Smooth muscle cell (in vitro differentiated cells): Measurements from ENCODE around the gene LBX1. TPM values are rescaled to one million over a fixed set of nuclear protein-coding genes. Genes with fewer than 3 reads are reported as not detected.

Source experiments
- DNase-seq: peaks from one replicate; lab custom pipeline; 2025; ENCODE audit not compliant: unreplicated experiment; lab: John Stamatoyannopoulos, UW
- H2AFZ ChIP-seq: fragments of 200-600 bp; sonication (generic); 2 replicates; pipeline ENCODE4 v1.6.0; 2016; ENCODE audit warnings: antibody characterized with exemption, low read depth, mild to moderate bottlenecking
- H3F3A ChIP-seq: fragments of 200-600 bp; sonication (generic); 2 replicates; pipeline ENCODE4 v1.6.0; 2017; ENCODE audit warnings: antibody characterized with exemption, low read depth
- H3K27ac ChIP-seq: fragments of 200-600 bp; sonication (generic); 2 replicates; pipeline ENCODE4 v1.5.1; 2016; ENCODE audit warnings: low read depth, mild to moderate bottlenecking
- H3K27me3 ChIP-seq: fragments of 200-600 bp; sonication (generic); 2 replicates; pipeline ENCODE4 v1.6.1; 2016; ENCODE audit warnings: low read depth, mild to moderate bottlenecking
- H3K36me3 ChIP-seq: fragments of 200-600 bp; sonication (generic); 2 replicates; pipeline ENCODE4 v1.5.1; 2016; ENCODE audit warnings: low read depth
- H3K4me1 ChIP-seq: fragments of 200-600 bp; sonication (generic); 2 replicates; pipeline ENCODE4 v1.5.1; 2016; ENCODE audit warnings: low read depth
- H3K4me2 ChIP-seq: fragments of 200-600 bp; sonication (generic); 2 replicates; pipeline ENCODE4 v1.6.0; 2016; ENCODE audit warnings: mild to moderate bottlenecking
- H3K4me3 ChIP-seq: fragments of 200-600 bp; sonication (generic); 2 replicates; pipeline ENCODE4 v1.5.1; 2016; ENCODE audit warnings: mild to moderate bottlenecking
- H3K79me2 ChIP-seq: fragments of 200-600 bp; sonication (generic); 2 replicates; pipeline ENCODE4 v1.6.0; 2016; ENCODE audit warnings: low read depth, mild to moderate bottlenecking
- H3K9ac ChIP-seq: fragments of 200-600 bp; sonication (generic); 2 replicates; pipeline ENCODE4 v1.6.0; 2016; ENCODE audit warnings: low read depth
- H3K9me3 ChIP-seq: fragments of 200-600 bp; sonication (generic); replicated peaks from 2 replicates; pipeline ENCODE4 v1.5.1; 2016; ENCODE audit warnings: low read depth
- H4K20me1 ChIP-seq: fragments of 200-600 bp; sonication (generic); 2 replicates; pipeline ENCODE4 v1.6.0; 2016; ENCODE audit warnings: low read depth
- WGBS: methylation state at CpG from one replicate; pipeline ENCODE4 v1.1.7; 2016; ENCODE audit warnings: low lambda C conversion rate; 5-methylcytosine and 5-hydroxymethylcytosine counted together
- polyA plus RNA-seq: library from polyadenylated mRNA; unstranded; fragments of >200 nt; fragmentation: Nextera tagmentation; extraction: Ambion mirVana; gene quantifications from 2 replicates; pipeline ENCODE4 v1.2.1, GENCODE V29; 2016
- total RNA-seq: library from RNA; depleted of rRNA; stranded (reverse); fragments of >200 nt; gene quantifications from 2 replicates; pipeline ENCODE4 v1.2.3, GENCODE V29; 2014
- TF ChIP-seq, protein P1 (sequence below): fragments of 200-600 bp; sonication (generic); IDR thresholded peaks from 2 replicates; pipeline ENCODE4 v1.5.1; 2017; ENCODE audit warnings: borderline replicate concordance, mild to moderate bottlenecking, antibody characterized with exemption; ENCODE audit not compliant: insufficient read depth, poor library complexity, severe bottlenecking

The LBX1 gene, protein sequence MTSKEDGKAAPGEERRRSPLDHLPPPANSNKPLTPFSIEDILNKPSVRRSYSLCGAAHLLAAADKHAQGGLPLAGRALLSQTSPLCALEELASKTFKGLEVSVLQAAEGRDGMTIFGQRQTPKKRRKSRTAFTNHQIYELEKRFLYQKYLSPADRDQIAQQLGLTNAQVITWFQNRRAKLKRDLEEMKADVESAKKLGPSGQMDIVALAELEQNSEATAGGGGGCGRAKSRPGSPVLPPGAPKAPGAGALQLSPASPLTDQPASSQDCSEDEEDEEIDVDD
- total RNA-seq (not detected in 2 replicates), polyA plus RNA-seq (not detected in 2 replicates)

GRCh38 chr10:101229266-101230182 is at the start of gene LBX1:
LBX1 (minus strand) TSS chr10:101229463; CDS start chr10:101228815, 648 bp downstream.
- no peak within 1 kb of the TSS for H2AFZ ChIP-seq
- H3K4me1 ChIP-seq, result peaks cover 17% of the 10 kb centered on the region
- no peak within 1 kb of the TSS for H3K4me3 ChIP-seq
- TF ChIP-seq, protein P1, sequence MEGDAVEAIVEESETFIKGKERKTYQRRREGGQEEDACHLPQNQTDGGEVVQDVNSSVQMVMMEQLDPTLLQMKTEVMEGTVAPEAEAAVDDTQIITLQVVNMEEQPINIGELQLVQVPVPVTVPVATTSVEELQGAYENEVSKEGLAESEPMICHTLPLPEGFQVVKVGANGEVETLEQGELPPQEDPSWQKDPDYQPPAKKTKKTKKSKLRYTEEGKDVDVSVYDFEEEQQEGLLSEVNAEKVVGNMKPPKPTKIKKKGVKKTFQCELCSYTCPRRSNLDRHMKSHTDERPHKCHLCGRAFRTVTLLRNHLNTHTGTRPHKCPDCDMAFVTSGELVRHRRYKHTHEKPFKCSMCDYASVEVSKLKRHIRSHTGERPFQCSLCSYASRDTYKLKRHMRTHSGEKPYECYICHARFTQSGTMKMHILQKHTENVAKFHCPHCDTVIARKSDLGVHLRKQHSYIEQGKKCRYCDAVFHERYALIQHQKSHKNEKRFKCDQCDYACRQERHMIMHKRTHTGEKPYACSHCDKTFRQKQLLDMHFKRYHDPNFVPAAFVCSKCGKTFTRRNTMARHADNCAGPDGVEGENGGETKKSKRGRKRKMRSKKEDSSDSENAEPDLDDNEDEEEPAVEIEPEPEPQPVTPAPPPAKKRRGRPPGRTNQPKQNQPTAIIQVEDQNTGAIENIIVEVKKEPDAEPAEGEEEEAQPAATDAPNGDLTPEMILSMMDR, result no peak
- 2% methylated on average over 58 of the region's 63 CpGs for WGBS
- H3K27me3 ChIP-seq, result peaks cover 100% of the 10 kb centered on the region
- no peaks in the 10 kb centered on the region for H3K9me3 ChIP-seq
- H4K20me1 ChIP-seq, result peaks cover 10% of the 10 kb centered on the region
- no peaks in the 10 kb centered on the region for H3K79me2 ChIP-seq
- no peaks in the 10 kb centered on the region for H3K36me3 ChIP-seq
- no peaks in the 10 kb centered on the region for H3F3A ChIP-seq
- H3K9ac ChIP-seq, result no peak within 1 kb of the TSS
- peak within 1 kb of the TSS; percentile 69 for H3K4me2 ChIP-seq
- H3K27ac ChIP-seq, result no peak within 1 kb of the TSS
- no peak for DNase-seq

- no peaks in the 10 kb centered on the region for H3K4me1 ChIP-seq
- H3K4me3 ChIP-seq, result no peak overlapping the region
- H3K9me3 ChIP-seq, result no peaks in the 10 kb centered on the region
- H3K9ac ChIP-seq, result no peak overlapping the region
- no peaks in the 10 kb centered on the region for H3K79me2 ChIP-seq
- no peaks in the 10 kb centered on the region for H4K20me1 ChIP-seq
- DNase-seq, result no peak
- no peak overlapping the region for H3K4me2 ChIP-seq
- H2AFZ ChIP-seq, result no peak overlapping the region
- peaks cover 22% of the 10 kb centered on the region for H3K27me3 ChIP-seq
- TF ChIP-seq, protein P1, result no peak
- H3K36me3 ChIP-seq, result no peaks in the 10 kb centered on the region
- no peak overlapping the region for H3K27ac ChIP-seq
- WGBS, result 86% methylated on average over 4 of the region's 4 CpGs
- no peaks in the 10 kb centered on the region for H3F3A ChIP-seq
Measured at GRCh38 chr10:101273741-101274140, 44.5 kb upstream of the LBX1 start.

GRCh38 chr10:101273330-101273729 is 44.1 kb upstream of the LBX1 start:
- Histone ChIP-seq H3K4me2 (no peak overlapping the region), H3K9ac (no peak overlapping the region), H3K36me3 (no peaks in the 10 kb centered on the region), H3K4me1 (no peaks in the 10 kb centered on the region), H3K27me3 (peaks cover 22% of the 10 kb centered on the region), H3K79me2 (no peaks in the 10 kb centered on the region), H3F3A (no peaks in the 10 kb centered on the region), H3K4me3 (no peak overlapping the region), H4K20me1 (no peaks in the 10 kb centered on the region), H3K27ac (no peak overlapping the region), H3K9me3 (no peaks in the 10 kb centered on the region), H2AFZ (no peak overlapping the region)
- no peak for DNase-seq
- TF ChIP-seq, protein P1, result no peak
- WGBS, result 90% methylated on average over 10 of the region's 10 CpGs
